Measurements from ENCODE around the gene ETS2. TPM values are rescaled to one million over a fixed set of nuclear protein-coding genes. Genes with fewer than 3 reads are reported as not detected.

ETS2 gene
- total RNA-seq, 6 donors from 2014 or later = 70.2 to 215 (median 143) TPM

DNA sequence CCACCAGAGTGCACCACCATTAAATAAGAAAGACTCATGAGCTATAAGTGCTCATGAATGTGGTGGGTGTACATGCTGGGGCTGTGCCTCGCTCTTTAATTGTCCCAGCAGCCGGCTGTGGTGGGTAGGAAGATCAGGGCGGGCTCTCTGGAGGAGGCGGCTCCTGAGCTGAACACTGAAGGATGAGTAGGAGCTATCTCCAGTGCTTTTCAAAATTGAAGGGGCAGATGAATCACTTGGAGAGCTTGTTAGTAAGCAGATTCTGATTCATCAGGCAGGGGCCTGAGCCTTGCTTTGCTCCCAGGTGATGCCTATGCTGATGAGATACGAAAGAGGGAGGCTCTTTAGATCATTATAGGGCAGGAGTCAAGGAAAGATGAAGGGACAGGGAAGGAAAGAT is 54.1 kb downstream of the ETS2 start:
- TF ChIP-seq POLR2AphosphoS5 (IDR thresholded peaks at IDR 0.05) (no peak), EP300 (IDR thresholded peaks at IDR 0.05) (no peak), POLR2A (IDR thresholded peaks at IDR 0.05) (no peak)
- TF ChIP-seq, protein P1, sequence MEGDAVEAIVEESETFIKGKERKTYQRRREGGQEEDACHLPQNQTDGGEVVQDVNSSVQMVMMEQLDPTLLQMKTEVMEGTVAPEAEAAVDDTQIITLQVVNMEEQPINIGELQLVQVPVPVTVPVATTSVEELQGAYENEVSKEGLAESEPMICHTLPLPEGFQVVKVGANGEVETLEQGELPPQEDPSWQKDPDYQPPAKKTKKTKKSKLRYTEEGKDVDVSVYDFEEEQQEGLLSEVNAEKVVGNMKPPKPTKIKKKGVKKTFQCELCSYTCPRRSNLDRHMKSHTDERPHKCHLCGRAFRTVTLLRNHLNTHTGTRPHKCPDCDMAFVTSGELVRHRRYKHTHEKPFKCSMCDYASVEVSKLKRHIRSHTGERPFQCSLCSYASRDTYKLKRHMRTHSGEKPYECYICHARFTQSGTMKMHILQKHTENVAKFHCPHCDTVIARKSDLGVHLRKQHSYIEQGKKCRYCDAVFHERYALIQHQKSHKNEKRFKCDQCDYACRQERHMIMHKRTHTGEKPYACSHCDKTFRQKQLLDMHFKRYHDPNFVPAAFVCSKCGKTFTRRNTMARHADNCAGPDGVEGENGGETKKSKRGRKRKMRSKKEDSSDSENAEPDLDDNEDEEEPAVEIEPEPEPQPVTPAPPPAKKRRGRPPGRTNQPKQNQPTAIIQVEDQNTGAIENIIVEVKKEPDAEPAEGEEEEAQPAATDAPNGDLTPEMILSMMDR (IDR thresholded peaks at IDR 0.05) = no peak
- DNase-seq (no peak), ATAC-seq (ENCODE audit: low FRiP score in 2 of 2) (no peak)
- Histone ChIP-seq H3K36me3 (no peaks in the 10 kb centered on the region), H3K9me3 (no peaks in the 10 kb centered on the region), H3K27me3 (no peaks in the 10 kb centered on the region), H3K4me1 (no peaks in the 10 kb centered on the region), H3K4me3 (no peak overlapping the region), H3K27ac (no peak overlapping the region)
- 78 to 93% methylated on average over 5 of the region's 5 CpGs for WGBS, 2 donors

DNA sequence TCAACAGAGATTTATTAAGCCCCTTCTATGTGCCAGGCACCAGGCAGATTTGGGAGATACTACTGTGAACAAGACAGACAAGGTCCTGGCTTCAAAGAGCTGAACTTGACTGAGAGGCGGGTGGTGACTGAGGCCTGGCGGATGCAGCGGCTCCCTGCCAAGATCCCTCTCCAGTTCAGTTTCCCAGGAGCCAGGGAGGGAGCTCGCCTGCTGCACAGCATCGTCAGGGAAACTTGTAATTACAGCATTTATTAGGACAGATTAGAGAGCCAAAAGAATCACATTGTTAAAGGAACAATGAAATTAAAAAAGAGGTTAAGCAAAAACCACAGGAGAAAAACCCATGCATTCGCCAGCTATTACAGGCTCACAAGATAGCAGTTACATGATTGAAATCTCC is 55.3 kb downstream of the ETS2 start:
- ATAC-seq (ENCODE audit: low FRiP score in 2 of 2) (no peak), DNase-seq (peak in 1 of 2 donors; percentile 52)
- no peak overlapping the region for H3K4me3 ChIP-seq
- H3K4me1 ChIP-seq = no peaks in the 10 kb centered on the region
- H3K36me3 ChIP-seq = no peaks in the 10 kb centered on the region
- TF ChIP-seq POLR2AphosphoS5 (IDR thresholded peaks at IDR 0.05) (no peak), EP300 (IDR thresholded peaks at IDR 0.05) (no peak)
- TF ChIP-seq, protein P1 (IDR thresholded peaks at IDR 0.05) = no peak
- H3K27ac ChIP-seq = no peak overlapping the region
- no peaks in the 10 kb centered on the region for H3K9me3 ChIP-seq
- H3K27me3 ChIP-seq = no peaks in the 10 kb centered on the region
- 75 to 83% methylated on average over 6 of the region's 6 CpGs for WGBS, 2 donors

DNA sequence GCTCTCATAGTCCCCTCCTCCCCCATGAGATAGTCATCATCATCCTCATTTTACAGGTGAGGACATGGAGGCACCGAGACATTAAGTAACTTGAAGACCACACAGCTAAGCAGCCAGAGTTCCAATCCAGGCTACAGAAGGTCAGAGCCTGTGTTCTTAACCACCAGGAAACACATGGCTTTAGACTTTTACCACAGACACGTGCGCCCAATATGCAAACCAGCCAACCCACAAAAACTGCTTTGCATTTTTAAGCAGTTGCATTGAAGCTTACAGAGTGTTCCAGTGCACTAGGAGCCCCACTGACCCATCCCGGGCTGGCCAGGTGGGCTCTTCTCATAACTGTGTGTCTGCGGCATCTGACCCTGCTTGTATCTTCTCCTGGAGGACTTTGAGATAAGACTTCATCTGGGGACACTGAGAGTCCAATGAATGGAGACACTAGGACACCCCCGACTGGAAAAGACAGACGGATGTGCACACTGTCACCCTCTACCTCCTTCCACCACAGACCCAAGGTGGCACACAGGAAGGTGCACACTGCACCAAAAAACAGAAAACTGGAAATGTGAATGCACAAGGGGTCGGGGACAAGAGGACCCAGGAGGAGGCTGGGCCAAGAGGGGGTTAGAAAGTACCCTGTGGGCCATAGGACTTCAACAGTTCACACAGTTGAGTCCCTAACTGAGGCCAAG is 56.4 kb downstream of the ETS2 start:
- WGBS, 2 donors = 74 to 90% methylated on average over 7 to 8 of the region's 8 CpGs
- Histone ChIP-seq H3K27ac (no peak overlapping the region), H3K9me3 (no peaks in the 10 kb centered on the region), H3K27me3 (no peaks in the 10 kb centered on the region), H3K36me3 (no peaks in the 10 kb centered on the region), H3K4me3 (no peak overlapping the region), H3K4me1 (no peaks in the 10 kb centered on the region)
- no peak for DNase-seq
- TF ChIP-seq, protein P1 (IDR thresholded peaks at IDR 0.05) = no peak
- TF ChIP-seq POLR2AphosphoS5 (IDR thresholded peaks at IDR 0.05) (no peak), POLR2A (IDR thresholded peaks at IDR 0.05) (no peak), EP300 (IDR thresholded peaks at IDR 0.05) (no peak)
- no peak for ATAC-seq (ENCODE audit: low FRiP score in 2 of 2)

DNA sequence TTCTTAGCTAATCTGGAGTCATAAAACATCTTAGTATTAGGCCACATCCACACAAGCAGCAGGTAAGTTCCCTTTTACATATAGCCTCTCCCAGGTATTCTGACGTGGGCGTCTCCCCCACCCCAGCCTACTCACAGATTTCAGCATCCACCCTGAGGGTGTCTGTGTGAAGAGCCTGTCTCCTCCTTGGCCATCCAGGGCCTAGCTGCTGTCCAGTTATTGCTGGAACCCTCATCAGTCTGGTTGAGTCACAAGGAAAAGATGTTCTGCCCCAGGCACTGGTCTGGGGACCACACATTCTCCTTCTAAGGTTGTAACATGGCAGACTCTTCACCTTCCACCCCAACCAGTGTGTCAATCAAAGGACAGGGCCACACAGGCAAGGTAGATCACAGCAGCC is 57.6 kb downstream of the ETS2 start:
- DNase-seq (no peak), ATAC-seq (ENCODE audit: low FRiP score in 2 of 2) (no peak)
- H3K4me3 ChIP-seq = no peak overlapping the region
- no peaks in the 10 kb centered on the region for H3K27me3 ChIP-seq
- no peaks in the 10 kb centered on the region for H3K9me3 ChIP-seq
- TF ChIP-seq, protein P1 (IDR thresholded peaks at IDR 0.05) = no peak
- TF ChIP-seq EP300 (IDR thresholded peaks at IDR 0.05) (no peak), POLR2AphosphoS5 (IDR thresholded peaks at IDR 0.05) (no peak), POLR2A (IDR thresholded peaks at IDR 0.05) (no peak)
- H3K27ac ChIP-seq = no peak overlapping the region
- H3K4me1 ChIP-seq = no peaks in the 10 kb centered on the region
- 88 to 96% methylated on average over 2 of the region's 2 CpGs for WGBS, 2 donors
- H3K36me3 ChIP-seq = no peaks in the 10 kb centered on the region

DNA sequence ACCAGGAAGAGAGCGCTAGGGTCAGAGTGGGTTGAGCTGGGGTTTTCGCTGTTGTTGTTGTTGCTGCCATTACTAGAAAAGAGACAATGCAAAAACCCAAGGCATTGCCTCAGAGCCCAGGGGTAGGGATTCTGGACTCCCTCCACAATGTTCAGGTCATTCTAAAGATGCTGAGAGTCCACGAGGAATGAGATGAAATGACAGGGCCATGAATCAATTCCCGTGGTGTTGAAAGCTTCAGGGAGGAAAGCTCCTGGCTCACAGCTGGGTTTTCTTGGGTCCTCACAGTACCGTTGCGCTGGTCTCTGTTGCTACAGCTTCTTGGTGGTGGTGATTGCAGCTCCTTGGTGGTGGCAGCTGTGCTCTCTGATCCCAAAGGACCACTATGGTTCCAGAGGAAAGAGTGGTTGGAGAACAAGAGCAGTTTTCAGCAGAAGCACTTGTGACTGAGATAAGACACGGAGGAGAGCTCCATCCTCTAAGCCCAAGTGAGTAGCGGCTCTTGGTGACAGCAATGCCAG is 58.2 kb downstream of the ETS2 start:
- TF ChIP-seq EP300 (IDR thresholded peaks at IDR 0.05) = no peak
- TF ChIP-seq, protein P1 (IDR thresholded peaks at IDR 0.05) = no peak
- TF ChIP-seq POLR2A (IDR thresholded peaks at IDR 0.05) = no peak
- no peak for TF ChIP-seq POLR2AphosphoS5 (IDR thresholded peaks at IDR 0.05)
- H3K9me3 ChIP-seq = no peaks in the 10 kb centered on the region
- no peaks in the 10 kb centered on the region for H3K4me1 ChIP-seq
- DNase-seq (no peak), ATAC-seq (ENCODE audit: low FRiP score in 2 of 2) (no peak)
- H3K27ac ChIP-seq = no peak overlapping the region
- H3K27me3 ChIP-seq = no peaks in the 10 kb centered on the region
- 93% methylated on average over 8 of the region's 8 CpGs for WGBS, 2 donors
- H3K36me3 ChIP-seq = no peaks in the 10 kb centered on the region
- no peak overlapping the region for H3K4me3 ChIP-seq
